Left lobe of liver (tissue), 2 donors: ENCODE data around the gene SOX8. TPM values are rescaled to one million over a fixed set of nuclear protein-coding genes. Genes with fewer than 3 reads are reported as not detected.

Source experiments
- ATAC-seq: fragments of 200-7000 bp; cut with Tn5 transposase; one replicate; pipeline ENCODE4 v1.9.1; 2020; ENCODE audit warnings: mild to moderate bottlenecking, moderate library complexity
- DNase-seq: peaks from one replicate; pipeline ENCODE4 v3.0.0-alpha.2; 2020; ENCODE audit warnings: low spot score
- total RNA-seq: library from RNA; stranded (reverse); gene quantifications from one replicate; pipeline ENCODE4 v1.2.1, GENCODE V29; 2021
- donor health status: DM: no; HTN: no; CAD: no; lungs with moderate emphysema.
- donor health status: DM: no; HTN: yes; CAD: no.

Gene SOX8
- total RNA-seq, 1 donor from 2014 or later, result not detected

GRCh38 chr16:986411-986810 lies 4.8 kb downstream of the SOX8 start:
- DNase-seq (no peak), ATAC-seq (no peak)

- ATAC-seq (no peak), DNase-seq (no peak)
These were observed 5.5 kb downstream of the SOX8 start for GRCh38 chr16:986925-987582.

- DNase-seq, result no peak
These were observed 6.3 kb downstream of the SOX8 start for GRCh38 chr16:987906-988305.

GRCh38 chr16:988471-989353 lies 7.1 kb downstream of the SOX8 start:
- no peak for DNase-seq
- ATAC-seq, result no peak

More at GRCh38 chr16:987906-988305, 6.3 kb downstream of the SOX8 start:
- ATAC-seq, result no peak

- DNase-seq, result no peak
- no peak for ATAC-seq
These were observed 7.8 kb downstream of the SOX8 start for GRCh38 chr16:989354-989814.

- DNase-seq (no peak), ATAC-seq (no peak)
These were observed 9.1 kb downstream of the SOX8 start for GRCh38 chr16:990516-991291.

- ATAC-seq (no peak), DNase-seq (no peak)
These were observed 9.8 kb downstream of the SOX8 start for GRCh38 chr16:991345-991744.

- ATAC-seq, result no peak
- no peak for DNase-seq
These were observed 10.2 kb downstream of the SOX8 start for GRCh38 chr16:991773-992172.

- ATAC-seq (no peak), DNase-seq (no peak)
These were observed 12.2 kb downstream of the SOX8 start for GRCh38 chr16:993731-994130.

GRCh38 chr16:995087-995486 lies 13.5 kb downstream of the SOX8 start:
- ATAC-seq (no peak), DNase-seq (no peak)

- ATAC-seq (no peak), DNase-seq (no peak)
These were observed 14.2 kb downstream of the SOX8 start for GRCh38 chr16:995783-996182.

GRCh38 chr16:996681-997080 lies 15.1 kb downstream of the SOX8 start:
- no peak for DNase-seq

GRCh38 chr16:997440-998051 lies 16.0 kb downstream of the SOX8 start:
- DNase-seq (no peak), ATAC-seq (no peak)

More at GRCh38 chr16:996681-997080, 15.1 kb downstream of the SOX8 start:
- ATAC-seq, result no peak

GRCh38 chr16:998211-998610 lies 16.6 kb downstream of the SOX8 start:
- no peak for ATAC-seq

GRCh38 chr16:998615-999014 lies 17.0 kb downstream of the SOX8 start:
- DNase-seq, result no peak
- no peak for ATAC-seq

More at GRCh38 chr16:998211-998610, 16.6 kb downstream of the SOX8 start:
- DNase-seq, result no peak

- ATAC-seq, result no peak
- DNase-seq, result no peak
These were observed 18.1 kb downstream of the SOX8 start for GRCh38 chr16:999677-1000076.

GRCh38 chr16:1000608-1001007 lies 19.0 kb downstream of the SOX8 start:
- no peak for ATAC-seq
- DNase-seq, result no peak

GRCh38 chr16:1001096-1001495 lies 19.5 kb downstream of the SOX8 start:
- ATAC-seq (no peak), DNase-seq (no peak)

- DNase-seq, result no peak
These were observed 21.0 kb downstream of the SOX8 start for GRCh38 chr16:1002399-1003166.

More at GRCh38 chr16:1002399-1003166, 21.0 kb downstream of the SOX8 start:
- ATAC-seq, result no peak
